NOMO-1 (cell line): ENCODE results near the gene UPP1.
"Not testable (repeated sequence)": the region's sequence is repeated elsewhere in the genome, so short reads cannot be mapped to it uniquely, and the experiment has no call there.

Source experiments
- DNase-seq, 2 experiments: peaks; one replicate each; lab custom pipeline; 2025; ENCODE audit not compliant: unreplicated experiment in 2 of 2; lab: John Stamatoyannopoulos, UW

Gene UPP1

GRCh38 chr7:48089046-48090003, at the start of gene UPP1:
TSS of gene UPP1 (plus strand) at chr7:48089265. CDS start at chr7:48094784, 5,519 bp downstream.
- DNase-seq = peak in 1 of 2 experiments; percentile 9

DNA sequence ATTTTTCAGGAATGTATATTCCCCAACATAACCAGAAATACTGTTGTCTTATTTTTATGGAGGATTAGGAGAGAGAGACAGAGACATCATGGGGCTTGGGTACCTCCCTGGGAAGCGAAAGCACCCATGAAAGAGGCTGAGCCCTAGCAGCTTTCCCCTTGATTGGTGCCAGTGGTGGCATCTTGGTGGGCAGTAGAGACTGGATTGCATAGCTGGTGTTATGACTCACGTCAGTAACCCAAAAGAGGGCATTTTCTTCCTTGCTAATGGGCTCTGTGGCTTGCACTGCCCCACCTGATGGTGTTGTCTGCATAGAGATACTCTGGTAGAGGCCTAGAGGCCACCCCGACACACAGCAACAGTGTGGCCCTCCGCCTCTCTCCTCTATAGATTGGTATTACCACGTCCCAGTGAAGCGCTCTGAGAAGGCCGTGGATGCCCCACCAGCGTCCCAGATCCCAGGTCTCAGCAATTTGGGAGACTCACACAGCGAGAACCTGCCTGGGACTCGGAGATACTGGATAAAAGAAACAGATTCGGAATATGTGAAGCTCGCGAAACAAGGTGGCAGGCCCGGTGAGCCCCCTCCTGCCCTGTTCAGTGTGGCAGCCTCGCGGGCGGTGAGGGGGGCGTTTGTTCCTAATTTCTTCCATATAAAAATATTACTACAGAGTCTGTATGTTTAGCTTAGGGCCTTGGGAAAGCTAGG, 48.0 kb upstream of the UPP1 start:
- DNase-seq = no peak

DNA sequence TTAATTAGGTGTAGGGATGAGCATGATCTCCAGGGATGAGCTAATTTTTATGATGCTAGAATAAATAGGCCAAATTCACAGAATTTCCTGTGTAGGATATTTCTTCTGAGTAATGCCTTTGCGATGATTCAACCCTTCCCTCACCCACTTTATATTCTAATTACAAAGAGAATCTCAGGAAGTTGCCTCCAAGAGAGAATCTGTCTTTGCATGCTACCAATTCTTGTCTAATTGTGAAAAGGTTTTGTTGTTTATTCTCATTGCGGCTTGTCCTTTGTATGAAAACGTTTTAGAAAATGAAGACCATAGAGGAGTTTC, 47.5 kb upstream of the UPP1 start:
- DNase-seq = no peak

DNA sequence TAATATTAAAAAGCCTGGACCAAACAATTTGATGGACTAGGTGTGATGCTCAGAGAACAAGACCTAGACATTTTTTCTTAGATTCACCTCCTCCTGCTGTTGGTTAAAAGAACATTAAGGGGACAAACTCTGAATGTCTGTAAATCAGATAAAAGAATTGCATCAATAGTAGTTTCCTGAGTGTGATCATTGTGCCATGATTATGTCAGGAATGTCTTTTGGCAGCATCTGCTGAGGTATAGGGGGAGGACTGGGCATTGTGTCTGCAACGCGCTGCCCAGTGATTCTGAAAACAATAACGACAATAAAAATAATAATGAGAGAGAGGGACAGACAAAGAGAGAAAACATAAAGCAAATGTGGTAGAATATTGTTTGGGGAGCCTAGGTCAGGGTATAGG, 46.8 kb upstream of the UPP1 start:
- DNase-seq = no peak

GRCh38 chr7:48042636-48043035, 46.4 kb upstream of the UPP1 start:
- DNase-seq = no peak

GRCh38 chr7:48045195-48045765, 43.8 kb upstream of the UPP1 start:
- no peak for DNase-seq

DNA sequence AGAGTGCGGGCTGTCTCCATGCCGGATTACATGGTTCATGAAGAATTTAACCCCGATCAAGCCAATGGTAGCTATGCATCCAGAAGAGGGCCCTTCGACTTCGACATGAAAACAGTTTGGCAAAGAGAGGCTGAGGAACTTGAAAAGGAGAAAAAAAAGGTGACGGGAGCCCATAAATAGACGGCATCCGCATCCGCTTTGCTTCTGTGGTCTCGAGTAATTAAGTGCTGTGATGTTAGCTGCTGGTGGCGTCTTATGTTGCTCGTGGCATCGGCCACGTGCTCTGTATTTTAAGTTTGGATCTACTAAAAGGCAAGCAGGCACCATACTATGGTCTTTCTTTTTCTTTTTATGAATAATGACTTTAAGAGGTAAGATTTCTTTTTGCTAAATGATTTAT, 42.6 kb upstream of the UPP1 start:
- DNase-seq = peak; percentile 72 to 81

DNA sequence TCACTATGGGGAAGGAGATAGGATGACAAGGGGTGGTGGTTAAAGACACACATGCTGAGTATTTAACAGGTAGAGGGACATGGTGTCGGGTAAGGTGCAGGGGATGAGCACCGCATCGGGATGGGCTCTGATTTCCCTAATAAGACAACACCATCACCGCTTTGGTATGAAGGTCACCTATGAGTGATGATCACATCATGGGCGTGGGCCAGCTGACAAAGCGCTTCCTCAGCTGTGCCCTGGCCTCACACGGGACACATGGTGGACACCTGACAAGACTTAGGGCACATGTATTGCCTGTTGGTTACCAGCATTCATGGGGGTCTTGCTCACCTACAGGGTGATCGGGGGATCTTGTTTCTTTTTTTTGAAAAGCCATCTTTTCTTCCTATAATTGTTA, 41.0 kb upstream of the UPP1 start:
- no peak for DNase-seq

- DNase-seq = peak; percentile 39 to 55
Observed at GRCh38 chr7:48049850-48050249, 39.2 kb upstream of the UPP1 start.

DNA sequence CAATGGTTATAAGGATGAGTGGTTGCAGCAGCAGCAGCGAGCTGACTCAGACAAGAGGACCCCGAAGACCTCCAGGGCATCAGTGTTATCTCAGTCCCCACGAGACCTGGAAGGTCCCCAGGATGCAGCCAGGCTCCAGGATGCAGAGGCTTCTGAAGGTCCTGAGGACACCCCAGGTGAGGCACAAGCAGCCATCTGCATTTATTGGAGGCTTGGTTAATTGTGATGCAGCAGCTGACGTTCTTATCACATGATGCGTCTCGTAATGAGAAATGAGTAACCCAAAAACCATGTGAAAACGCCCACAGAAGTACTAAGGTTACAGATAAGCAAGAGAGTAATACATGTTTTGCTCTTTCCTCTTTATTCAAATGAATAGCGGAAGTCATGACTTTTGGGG, 36.3 kb upstream of the UPP1 start:
- DNase-seq = no peak

DNA sequence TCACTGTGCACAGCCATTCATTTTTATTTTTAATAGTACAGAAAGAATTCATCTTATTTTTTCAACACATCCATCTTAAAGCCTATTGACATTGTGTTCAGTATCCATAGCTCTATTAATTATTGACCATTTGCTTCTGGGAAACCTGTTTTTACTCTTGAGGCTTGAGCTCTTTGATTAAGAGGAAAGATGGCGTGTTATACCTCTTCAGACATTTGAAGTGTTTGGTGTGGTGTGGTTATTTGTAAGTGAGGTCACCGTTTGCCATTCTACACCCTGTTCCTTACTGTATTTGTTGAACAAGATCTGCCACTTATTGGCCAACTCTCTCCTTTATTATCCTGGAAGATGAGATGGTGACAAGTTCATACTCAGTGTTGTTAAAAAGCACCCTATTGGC, 35.3 kb upstream of the UPP1 start:
- no peak for DNase-seq

- DNase-seq = peak; percentile 14 to 44
Observed at GRCh38 chr7:48058990-48059389, 30.1 kb upstream of the UPP1 start.

GRCh38 chr7:48059706-48060105, 29.4 kb upstream of the UPP1 start:
- no peak for DNase-seq

GRCh38 chr7:48063985-48064384, 25.1 kb upstream of the UPP1 start:
- DNase-seq = no peak

- DNase-seq = no peak
Observed at GRCh38 chr7:48067475-48067874, 21.6 kb upstream of the UPP1 start.

GRCh38 chr7:48074204-48074654, 14.8 kb upstream of the UPP1 start:
- DNase-seq = no peak

- DNase-seq = no peak
Observed at GRCh38 chr7:48077423-48077822, 11.6 kb upstream of the UPP1 start.

GRCh38 chr7:48078470-48078869, 10.6 kb upstream of the UPP1 start:
- DNase-seq = no peak

DNA sequence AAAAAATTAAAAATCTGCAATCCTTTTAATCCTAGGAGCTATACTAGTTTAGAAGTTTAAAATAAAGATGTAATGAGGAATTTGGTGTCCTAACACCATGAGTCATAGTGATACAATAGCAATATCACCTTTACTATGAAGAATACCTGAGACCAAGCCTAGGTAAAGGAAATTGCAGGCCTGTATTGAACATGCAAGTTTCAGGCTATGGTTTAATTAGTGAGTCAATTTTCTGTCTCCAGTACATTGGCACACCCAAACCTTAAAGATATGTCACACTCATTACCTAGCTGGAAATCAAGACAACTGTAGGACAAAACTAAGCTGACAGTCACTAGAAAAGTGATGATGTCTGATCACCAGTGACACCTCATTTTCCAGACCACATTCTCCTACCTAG, 6.7 kb upstream of the UPP1 start:
- DNase-seq = not testable (repeated sequence)

GRCh38 chr7:48083114-48083830, 5.8 kb upstream of the UPP1 start:
- DNase-seq = no peak
